Esophagus squamous epithelium (tissue), 4 donors: Measurements from ENCODE around the gene ANKMY2.

Experiments
- POLR2A ChIP-seq, 4 donors: fragments of 450-650 bp; IDR thresholded peaks; one replicate each; pipeline ENCODE4 v1.6.1; 2017; ENCODE audit warnings: antibody characterized with exemption in 4 of 4, mild to moderate bottlenecking in 4 of 4, moderate library complexity in 3 of 4
- TF ChIP-seq, protein P1 (sequence below), 6 experiments: fragments of 450-650 bp in 4 of 6; fragments of 200-600 bp in 2 of 6; sonication (generic) in 2 of 6; IDR thresholded peaks; one replicate each; pipeline ENCODE4 v1.5.1; 2016 to 2019; ENCODE audit warnings: antibody characterized with exemption in 6 of 6, mild to moderate bottlenecking in 4 of 6, moderate library complexity in 4 of 6

DNA sequence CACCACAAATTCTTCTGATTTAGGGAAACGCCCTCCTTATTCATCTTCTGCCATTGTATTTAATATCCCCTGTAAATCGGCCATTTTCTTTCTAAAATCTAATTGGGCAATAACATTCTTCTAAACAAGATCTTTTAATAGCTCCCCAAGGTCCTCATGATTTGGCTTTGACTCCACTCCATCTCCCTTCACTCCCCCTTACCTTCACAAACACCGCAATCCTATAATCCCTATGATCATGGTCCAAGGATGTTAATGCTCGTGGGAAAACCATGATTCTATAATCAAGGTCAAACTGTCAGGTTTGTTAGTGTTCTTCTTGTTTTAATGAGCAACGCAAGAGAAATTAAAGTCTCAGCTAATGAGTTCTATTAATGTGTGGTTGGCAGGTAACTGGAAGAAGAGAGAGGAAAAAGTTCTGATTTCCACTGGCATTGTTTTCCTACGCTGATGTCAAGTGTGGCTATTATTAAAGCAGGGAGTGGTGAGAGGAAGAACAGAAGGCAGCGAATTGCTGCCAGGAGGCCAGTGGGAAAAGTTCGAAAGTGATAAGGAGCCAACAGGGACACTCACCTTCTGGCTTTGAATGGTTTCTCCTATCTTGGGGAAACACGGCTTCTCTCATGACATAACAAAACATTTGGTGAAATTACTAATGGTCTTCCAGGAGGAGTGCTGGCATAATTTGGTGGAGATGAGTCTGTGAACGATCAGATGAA is 90.9 kb downstream of the ANKMY2 start:
- TF ChIP-seq, protein P1, sequence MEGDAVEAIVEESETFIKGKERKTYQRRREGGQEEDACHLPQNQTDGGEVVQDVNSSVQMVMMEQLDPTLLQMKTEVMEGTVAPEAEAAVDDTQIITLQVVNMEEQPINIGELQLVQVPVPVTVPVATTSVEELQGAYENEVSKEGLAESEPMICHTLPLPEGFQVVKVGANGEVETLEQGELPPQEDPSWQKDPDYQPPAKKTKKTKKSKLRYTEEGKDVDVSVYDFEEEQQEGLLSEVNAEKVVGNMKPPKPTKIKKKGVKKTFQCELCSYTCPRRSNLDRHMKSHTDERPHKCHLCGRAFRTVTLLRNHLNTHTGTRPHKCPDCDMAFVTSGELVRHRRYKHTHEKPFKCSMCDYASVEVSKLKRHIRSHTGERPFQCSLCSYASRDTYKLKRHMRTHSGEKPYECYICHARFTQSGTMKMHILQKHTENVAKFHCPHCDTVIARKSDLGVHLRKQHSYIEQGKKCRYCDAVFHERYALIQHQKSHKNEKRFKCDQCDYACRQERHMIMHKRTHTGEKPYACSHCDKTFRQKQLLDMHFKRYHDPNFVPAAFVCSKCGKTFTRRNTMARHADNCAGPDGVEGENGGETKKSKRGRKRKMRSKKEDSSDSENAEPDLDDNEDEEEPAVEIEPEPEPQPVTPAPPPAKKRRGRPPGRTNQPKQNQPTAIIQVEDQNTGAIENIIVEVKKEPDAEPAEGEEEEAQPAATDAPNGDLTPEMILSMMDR (IDR thresholded peaks at IDR 0.05), result no peak
- no peak for TF ChIP-seq POLR2A (IDR thresholded peaks at IDR 0.05)
